GM10248 (cell line): ENCODE results near the gene DAG1.

Experiments used
- CTCF ChIA-PET: fragments of 300-600 bp; sonication (Branson Sonifier 250); formaldehyde crosslinking; extraction: SDS; loops from one replicate; lab custom pipeline; 2021; ENCODE audit warnings: antibody characterized with exemption; lab: Yijun Ruan, JAX
- POLR2A ChIA-PET: fragments of 350-650 bp; sonication (Branson Sonifier 250); formaldehyde crosslinking; extraction: SDS; loops from one replicate; lab custom pipeline; 2020; ENCODE audit warnings: antibody characterized with exemption; lab: Yijun Ruan, JAX
- DNase-seq: peaks from one replicate; pipeline ENCODE4 v3.0.0; 2012; ENCODE audit errors: extremely low spot score
- TF ChIP-seq, protein P1 (sequence below): IDR thresholded peaks from 2 replicates; pipeline ENCODE4 v1.5.1; 2012; ENCODE audit warnings: mild to moderate bottlenecking, low read depth; ENCODE audit errors: extremely low read depth, missing control alignments, control extremely low read depth

DAG1 gene

DNA sequence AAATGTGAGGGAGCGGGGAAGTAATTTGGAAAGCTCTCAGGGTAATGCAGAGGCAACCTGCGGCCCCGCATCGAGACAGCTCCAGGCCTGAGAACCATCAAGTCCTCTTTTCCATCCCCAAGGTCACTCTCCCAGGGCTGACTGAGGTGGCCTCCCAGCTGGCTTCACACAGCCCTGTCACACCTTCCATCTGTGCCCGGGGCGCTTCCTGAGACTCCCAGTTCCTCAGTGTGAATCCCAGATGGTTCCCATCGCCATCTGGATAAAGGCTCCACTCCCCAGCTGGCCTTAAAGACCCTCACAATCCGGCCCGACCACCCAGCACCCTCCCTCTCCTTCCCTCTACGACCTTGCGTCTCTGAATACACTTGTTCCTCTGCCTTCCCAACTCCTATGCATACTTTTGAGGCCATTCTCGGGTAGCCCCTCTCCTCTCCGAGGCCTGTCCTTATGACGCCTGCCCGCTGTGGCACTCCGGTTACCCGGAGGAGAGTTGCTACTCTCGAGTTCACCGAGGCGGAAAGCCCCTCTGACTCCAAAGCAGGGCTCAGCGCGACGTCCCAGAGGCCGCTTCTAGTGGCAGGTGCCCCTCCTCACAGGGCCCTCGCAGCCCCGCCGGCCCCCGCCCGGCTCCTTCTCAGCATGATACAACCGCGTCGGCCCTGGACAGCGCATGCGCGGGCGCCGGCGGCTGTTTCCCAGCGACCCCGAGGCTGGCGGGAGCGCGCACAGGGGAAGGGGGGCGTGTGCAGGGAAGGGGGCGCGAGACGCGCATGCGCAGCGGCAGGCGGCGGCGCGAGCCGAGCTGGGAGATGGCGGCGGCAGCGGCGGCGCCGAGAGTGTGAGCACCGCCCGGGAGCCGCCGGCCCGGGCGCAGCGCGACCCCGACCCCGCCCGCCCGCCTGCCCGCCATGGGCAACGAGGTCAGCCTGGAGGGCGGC, 83.9 kb downstream of the DAG1 start, which contains the start of gene BSN:
TSS of gene BSN (plus strand) at position 786 of the 941 bp plus-strand sequence. CDS start at position 912, 126 bp downstream.
- ChIA-PET POLR2A (interaction anchor here (0.5 kb wide), 1 partner anchor 64 kb away, joined by 3 read pairs; no protein-coding TSS in a partner anchor), CTCF (interaction anchor here (0.7 to 4.3 kb wide), 8 partner anchors 11 to 383 kb away, joined by 3 to 28 read pairs (median 6); partner anchors contain the start of gene KLHDC8B)
- peak; percentile 99 for DNase-seq
- TF ChIP-seq, protein P1, sequence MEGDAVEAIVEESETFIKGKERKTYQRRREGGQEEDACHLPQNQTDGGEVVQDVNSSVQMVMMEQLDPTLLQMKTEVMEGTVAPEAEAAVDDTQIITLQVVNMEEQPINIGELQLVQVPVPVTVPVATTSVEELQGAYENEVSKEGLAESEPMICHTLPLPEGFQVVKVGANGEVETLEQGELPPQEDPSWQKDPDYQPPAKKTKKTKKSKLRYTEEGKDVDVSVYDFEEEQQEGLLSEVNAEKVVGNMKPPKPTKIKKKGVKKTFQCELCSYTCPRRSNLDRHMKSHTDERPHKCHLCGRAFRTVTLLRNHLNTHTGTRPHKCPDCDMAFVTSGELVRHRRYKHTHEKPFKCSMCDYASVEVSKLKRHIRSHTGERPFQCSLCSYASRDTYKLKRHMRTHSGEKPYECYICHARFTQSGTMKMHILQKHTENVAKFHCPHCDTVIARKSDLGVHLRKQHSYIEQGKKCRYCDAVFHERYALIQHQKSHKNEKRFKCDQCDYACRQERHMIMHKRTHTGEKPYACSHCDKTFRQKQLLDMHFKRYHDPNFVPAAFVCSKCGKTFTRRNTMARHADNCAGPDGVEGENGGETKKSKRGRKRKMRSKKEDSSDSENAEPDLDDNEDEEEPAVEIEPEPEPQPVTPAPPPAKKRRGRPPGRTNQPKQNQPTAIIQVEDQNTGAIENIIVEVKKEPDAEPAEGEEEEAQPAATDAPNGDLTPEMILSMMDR, result no peak

DNA sequence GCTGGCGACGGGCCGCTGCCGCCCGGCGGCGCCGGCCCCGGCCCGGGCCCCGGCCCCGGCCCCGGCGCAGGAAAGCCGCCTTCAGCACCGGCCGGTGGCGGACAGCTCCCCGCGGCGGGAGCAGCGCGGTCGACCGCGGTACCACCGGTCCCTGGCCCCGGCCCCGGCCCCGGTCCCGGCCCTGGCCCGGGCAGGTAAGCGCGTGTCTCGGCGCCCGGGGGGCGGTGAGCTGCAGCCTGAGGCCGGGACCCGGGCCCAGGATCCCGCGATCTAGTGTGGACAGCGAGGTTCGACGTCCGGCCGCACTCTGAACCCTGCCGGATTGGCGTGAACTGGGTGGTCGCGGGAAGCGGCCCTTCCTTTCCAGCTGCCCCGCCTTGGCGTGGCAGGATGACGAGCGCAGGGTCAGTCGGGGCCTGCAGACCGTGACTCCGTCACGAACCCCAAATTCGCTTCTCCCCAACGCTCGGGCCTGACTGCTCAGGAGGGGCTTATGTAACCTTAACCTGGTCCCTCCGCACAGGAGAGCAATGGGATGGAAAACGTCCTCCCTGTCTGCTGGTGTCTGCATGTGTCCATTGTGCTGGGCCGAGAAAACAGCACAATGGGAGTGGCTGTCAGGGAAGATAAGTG, 84.7 kb downstream of the DAG1 start:
- ChIA-PET POLR2A (interaction anchor here (0.5 kb wide), 1 partner anchor 65 kb away, joined by 3 read pairs; no protein-coding TSS in a partner anchor), CTCF (interaction anchor here (0.7 to 4.3 kb wide), 6 partner anchors 10 to 384 kb away, joined by 3 to 28 read pairs (median 5); partner anchors contain the start of gene KLHDC8B)
- TF ChIP-seq, protein P1, result no peak
- DNase-seq, result peak; percentile 81

- ChIA-PET POLR2A (no interaction called here), CTCF (interaction anchor here (0.8 to 4.3 kb wide), 5 partner anchors 10 to 115 kb away, joined by 3 to 28 read pairs (median 6); no protein-coding TSS in a partner anchor)
- TF ChIP-seq, protein P1, result no peak
- DNase-seq, result no peak
Observed at GRCh38 chr3:49556500-49557275, 86.6 kb downstream of the DAG1 start.

- no peak for DNase-seq
- TF ChIP-seq, protein P1, result no peak
- ChIA-PET CTCF (interaction anchor here (0.8 to 1.4 kb wide), 2 partner anchors 24 to 108 kb away, joined by 3 to 9 read pairs; no protein-coding TSS in a partner anchor), POLR2A (no interaction called here)
Observed at GRCh38 chr3:49563040-49563578, 93.0 kb downstream of the DAG1 start.

GRCh38 chr3:49563766-49564165, 93.7 kb downstream of the DAG1 start:
- ChIA-PET POLR2A (no interaction called here), CTCF (interaction anchor here (1.4 kb wide), 2 partner anchors 24 to 108 kb away, joined by 3 to 9 read pairs; no protein-coding TSS in a partner anchor)
- TF ChIP-seq, protein P1, result no peak
- DNase-seq, result no peak
